Psoas muscle (tissue), 8 donors: ENCODE data around the gene CFAP251. TPM values are rescaled to one million over a fixed set of nuclear protein-coding genes. Genes with fewer than 3 reads are reported as not detected.
"Not testable (repeated sequence)": the region's sequence is repeated elsewhere in the genome, so short reads cannot be mapped to it uniquely, and the experiment has no call there.

ENCODE experiments used
- ATAC-seq, 4 donors: fragments of 200-7000 bp; cut with Tn5 transposase; one replicate each; pipeline ENCODE4 v1.9.1; 2020; ENCODE audit warnings: moderate library complexity in 3 of 4, mild to moderate bottlenecking in 2 of 4
- DNase-seq, 2 donors: peaks; one replicate each; pipeline ENCODE4 v3.0.0-alpha.2; 2020
- H3K27ac ChIP-seq: fragments of 200-600 bp; one replicate; pipeline ENCODE4 v1.8.0; 2022
- H3K27me3 ChIP-seq, 3 donors: fragments of 200-600 bp in 1 of 3; one replicate each; pipeline versions ENCODE4 v1.6.1 to v1.8.0; 2013 to 2022; ENCODE audit warnings: low read length in 2 of 3, mild to moderate bottlenecking in 2 of 3, moderate library complexity in 1 of 3; ENCODE audit not compliant: insufficient read depth in 3 of 3
- H3K36me3 ChIP-seq, 2 donors: fragments of 200-600 bp in 1 of 2; one replicate each; pipeline versions ENCODE4 v1.6.1 to v1.8.0; 2013 to 2022; ENCODE audit warnings: low read depth in 1 of 2, mild to moderate bottlenecking in 1 of 2, moderate library complexity in 1 of 2; ENCODE audit not compliant: insufficient read depth in 1 of 2
- H3K4me1 ChIP-seq: fragments of 200-600 bp; one replicate; pipeline ENCODE4 v1.8.0; 2022
- H3K4me3 ChIP-seq: fragments of 200-600 bp; one replicate; pipeline ENCODE4 v1.8.0; 2022; ENCODE audit warnings: mild to moderate bottlenecking
- H3K9me3 ChIP-seq: fragments of 200-600 bp; one replicate; pipeline ENCODE4 v1.8.0; 2022
- CTCF ChIP-seq: fragments of 200-600 bp; IDR thresholded peaks from one replicate; pipeline ENCODE4 v1.8.0; 2022; ENCODE audit warnings: antibody characterized with exemption
- WGBS, 3 donors: extraction: QIAGEN DNeasy Blood & Tissue Kit; methylation state at CpG; one replicate each; pipeline versions ENCODE4 v1.1.6 to v1.1.7; 2013; 5-methylcytosine and 5-hydroxymethylcytosine counted together
- intact Hi-C, 2 donors: fragments of 100-400 bp; cut with DNase I; formaldehyde crosslinking; loops; one replicate each; pipeline versions ENCODE4 v1.11.0 to v1.14.2; 2022
- polyA plus RNA-seq, 3 donors: library from polyadenylated mRNA; stranded (reverse); fragments of 200-250 nt; gene quantifications; one replicate each; pipeline ENCODE4 v1.2.3, GENCODE V29; 2013
- total RNA-seq, 4 donors: library from RNA; stranded (reverse); fragmentation: NEBNext Ultra II Directional in 2 of 4; extraction: Animal tissue kit (Norgen Biotek cat#: 25700) in 2 of 4; gene quantifications; one replicate each; pipeline versions ENCODE4 v1.2.1 to v1.2.4, GENCODE V29; 2021 to 2023
- donor health status: healthy with polysubstance abuse.
- donor health status: DM: no; HTN: no; CAD: no; lungs with moderate emphysema.
- donor health status: Bipolar disorder and iron deficiency.
- donor health status: healthy.
- donor health status: DM: yes; HTN: yes; CAD: no.
- donor health status: DM: no; HTN: no; CAD: no.
- donor health status: DM: no; HTN: no; CAD: no.
- donor health status: DM: yes; HTN: yes; CAD: no.

CFAP251 gene
- total and polyA plus RNA-seq, 7 donors: 0.36 to 0.79 (median 0.64) TPM

- DNase-seq: peak; percentile 98 to 99
- peak; percentile 98 to 100 (median 98) for ATAC-seq
- peaks cover 21% of the 10 kb centered on the region for H3K4me1 ChIP-seq
- 0 to 1% (median 1%) methylated on average over 67 of the region's 67 CpGs for WGBS, 3 donors
- peak; percentile 65 for TF ChIP-seq CTCF
- peak within 1 kb of the TSS; percentile 72 for H3K4me3 ChIP-seq
- peak within 1 kb of the TSS; percentile 88 for H3K27ac ChIP-seq
- no peaks in the 10 kb centered on the region for H3K27me3 ChIP-seq
- H3K36me3 ChIP-seq: peaks cover 0 to 24% of the 10 kb centered on the region in 2 donors
- no peaks in the 10 kb centered on the region for H3K9me3 ChIP-seq
- intact Hi-C loops: loop anchor here (5.0 to 10.0 kb wide), 3 partner anchors 46 to 194 kb away; no protein-coding TSS in a partner anchor
Observed at GRCh38 chr12:121888478-121889273, 29.7 kb upstream of the CFAP251 start, which contains the start of gene PSMD9. Gene PSMD9 (plus strand): TSS chr12:121888790. CDS start chr12:121888857, 67 bp downstream.

- TF ChIP-seq CTCF: no peak
- Histone ChIP-seq H3K36me3 (peaks cover 0 to 25% of the 10 kb centered on the region in 2 donors), H3K27me3 (no peaks in the 10 kb centered on the region), H3K9me3 (no peaks in the 10 kb centered on the region), H3K27ac (peak overlapping the region; percentile 88), H3K4me1 (peaks cover 24% of the 10 kb centered on the region), H3K4me3 (peak overlapping the region; percentile 72)
- DNase-seq (no peak), ATAC-seq (no peak)
- intact Hi-C loops: loop anchor here (5.0 to 10.0 kb wide), 3 partner anchors 47 to 194 kb away; no protein-coding TSS in a partner anchor
- 2 to 3% (median 2%) methylated on average over 7 of the region's 7 CpGs for WGBS, 3 donors
Observed at GRCh38 chr12:121889274-121889624, 29.1 kb upstream of the CFAP251 start.

- Histone ChIP-seq H3K4me1 (peaks cover 28% of the 10 kb centered on the region), H3K36me3 (peaks cover 0 to 29% of the 10 kb centered on the region in 2 donors), H3K4me3 (peak overlapping the region; percentile 72)
- 43 to 51% (median 45%) methylated on average over 6 of the region's 6 CpGs for WGBS, 3 donors
- ATAC-seq, DNase-seq, H3K27me3 ChIP-seq, H3K27ac ChIP-seq, H3K9me3 ChIP-seq: not testable (repeated sequence)
- intact Hi-C loops: loop anchor here (2.0 to 10.0 kb wide), 5 partner anchors 29 to 195 kb away; no protein-coding TSS in a partner anchor
Observed at GRCh38 chr12:121889661-121890060, 28.7 kb upstream of the CFAP251 start.

GRCh38 chr12:121892673-121893561 lies 25.5 kb upstream of the CFAP251 start:
- Histone ChIP-seq H3K36me3 (peaks cover 5 to 61% of the 10 kb centered on the region in 2 donors), H3K4me3 (no peak overlapping the region), H3K9me3 (no peaks in the 10 kb centered on the region), H3K4me1 (peaks cover 29% of the 10 kb centered on the region), H3K27me3 (no peaks in the 10 kb centered on the region), H3K27ac (peak overlapping the region; percentile 3)
- DNase-seq (no peak), ATAC-seq (no peak)
- no peak for TF ChIP-seq CTCF
- WGBS, 3 donors: 77 to 82% (median 79%) methylated on average over 13 of the region's 13 CpGs
- intact Hi-C loops: no loop called here
